Measurements from ENCODE around the gene EPHA10. TPM values are rescaled to one million over a fixed set of nuclear protein-coding genes. Genes with fewer than 3 reads are reported as not detected.

EPHA10 gene
- total RNA-seq, 1 donor from 2014 or later, result 0.11 TPM

GRCh38 chr1:37765916-37766664 is 1.2 kb upstream of the EPHA10 start:
- DNase-seq (ENCODE audit: low spot score in 2 of 2), result no peak
- intact Hi-C loops (cut with DNase I), result no loop called here
- H3K36me3 ChIP-seq, result no peaks in the 10 kb centered on the region
- TF ChIP-seq CTCF (IDR thresholded peaks at IDR 0.05), result no peak
- H3K27ac ChIP-seq, result no peak overlapping the region
- peaks cover 15% of the 10 kb centered on the region for H3K27me3 ChIP-seq
- H3K4me1 ChIP-seq, result no peaks in the 10 kb centered on the region
- no peak overlapping the region for H3K4me3 ChIP-seq
- no peaks in the 10 kb centered on the region for H3K9me3 ChIP-seq

GRCh38 chr1:37764414-37764825 is 500 bp downstream of the EPHA10 start:
- H3K4me3 ChIP-seq, result no peak overlapping the region
- no peaks in the 10 kb centered on the region for H3K9me3 ChIP-seq
- no peaks in the 10 kb centered on the region for H3K36me3 ChIP-seq
- no peak for DNase-seq (ENCODE audit: low spot score in 2 of 2)
- H3K27ac ChIP-seq, result no peak overlapping the region
- intact Hi-C loops (cut with DNase I), result no loop called here
- no peaks in the 10 kb centered on the region for H3K4me1 ChIP-seq
- TF ChIP-seq CTCF (IDR thresholded peaks at IDR 0.05), result no peak
- peaks cover 15% of the 10 kb centered on the region for H3K27me3 ChIP-seq

DNA sequence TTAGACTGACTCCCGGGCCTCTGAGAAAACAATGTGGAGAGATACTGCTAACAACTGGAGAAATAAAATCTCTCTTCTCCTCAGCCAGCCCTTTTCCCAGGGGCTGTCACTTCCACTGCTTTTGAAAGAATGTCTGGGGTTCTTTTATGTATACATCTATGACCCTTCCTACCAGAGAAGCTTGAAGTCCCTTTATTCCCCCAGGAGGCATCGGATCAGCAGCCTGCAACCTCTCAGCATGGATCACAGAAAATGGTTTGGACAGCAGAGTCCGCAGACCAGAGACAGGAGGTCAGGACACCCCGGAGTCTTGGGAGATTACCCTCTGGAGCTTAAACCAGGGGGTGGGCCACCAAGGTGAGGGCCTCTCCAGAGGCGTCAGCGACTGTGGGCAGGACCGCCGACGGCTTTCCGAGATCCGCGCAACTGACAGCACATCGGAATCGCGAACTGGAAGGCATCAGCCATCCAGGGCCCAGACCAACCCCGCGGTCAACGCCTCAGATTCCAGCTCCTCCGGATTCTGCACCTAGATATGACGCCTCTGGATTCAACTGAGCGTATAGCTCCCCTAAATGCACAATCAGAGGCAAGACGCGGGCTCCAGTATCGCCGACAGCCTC is 1.0 kb downstream of the EPHA10 start:
- H3K9me3 ChIP-seq, result no peaks in the 10 kb centered on the region
- peaks cover 15% of the 10 kb centered on the region for H3K27me3 ChIP-seq
- no peak overlapping the region for H3K27ac ChIP-seq
- H3K36me3 ChIP-seq, result no peaks in the 10 kb centered on the region
- H3K4me3 ChIP-seq, result no peak overlapping the region
- H3K4me1 ChIP-seq, result no peaks in the 10 kb centered on the region
- no peak for TF ChIP-seq CTCF (IDR thresholded peaks at IDR 0.05)
- no peak for DNase-seq (ENCODE audit: low spot score in 2 of 2)
- intact Hi-C loops (cut with DNase I), result no loop called here

- Histone ChIP-seq H3K4me3 (no peak overlapping the region), H3K27ac (no peak overlapping the region), H3K9me3 (no peaks in the 10 kb centered on the region), H3K36me3 (no peaks in the 10 kb centered on the region), H3K27me3 (peaks cover 15% of the 10 kb centered on the region), H3K4me1 (no peaks in the 10 kb centered on the region)
- intact Hi-C loops (cut with DNase I), result no loop called here
- no peak for TF ChIP-seq CTCF (IDR thresholded peaks at IDR 0.05)
- no peak for DNase-seq (ENCODE audit: low spot score in 2 of 2)
These were observed 2.4 kb downstream of the EPHA10 start for GRCh38 chr1:37762516-37762915.

DNA sequence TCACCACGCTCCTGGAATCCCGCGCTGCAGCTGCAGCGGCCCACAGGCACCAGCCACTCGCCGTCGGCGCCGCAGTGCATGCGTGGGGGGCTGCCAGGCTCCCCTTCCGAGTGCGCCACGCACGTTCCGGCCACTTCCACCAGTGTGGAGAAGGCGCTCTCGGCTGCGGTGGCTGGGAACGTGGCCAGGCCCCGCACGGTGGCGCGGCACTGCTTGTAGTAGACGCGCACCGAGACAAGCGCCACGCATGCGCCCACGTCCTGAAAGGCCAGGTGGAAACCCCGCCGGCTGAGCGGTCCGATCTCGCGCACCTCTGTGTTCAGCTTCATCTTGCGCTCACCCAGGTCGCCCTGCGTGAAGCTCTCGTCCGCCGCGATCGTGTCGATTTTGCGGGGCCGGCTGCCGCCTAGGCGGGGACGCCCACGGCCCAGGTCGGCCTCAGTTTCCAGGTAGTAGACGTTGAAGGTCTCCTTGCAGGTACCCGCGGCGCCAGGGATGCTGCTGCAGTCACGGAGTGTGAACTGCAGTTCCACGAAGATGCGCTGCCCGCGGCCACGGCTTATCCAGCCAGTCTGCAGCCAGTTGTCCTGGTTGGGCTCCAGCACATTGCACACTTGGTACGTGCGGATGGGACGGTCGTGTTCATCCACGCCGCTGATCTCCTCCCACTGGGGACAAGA is 3.4 kb downstream of the EPHA10 start:
- Histone ChIP-seq H3K4me1 (no peaks in the 10 kb centered on the region), H3K4me3 (no peak overlapping the region), H3K36me3 (no peaks in the 10 kb centered on the region), H3K27me3 (peaks cover 15% of the 10 kb centered on the region), H3K9me3 (no peaks in the 10 kb centered on the region), H3K27ac (no peak overlapping the region)
- TF ChIP-seq CTCF (IDR thresholded peaks at IDR 0.05), result no peak
- intact Hi-C loops (cut with DNase I), result no loop called here
- DNase-seq (ENCODE audit: low spot score in 2 of 2), result no peak
